ENCODE data around the gene NKX3-2.

GRCh38 chr4:13548984-13549546 is 4.8 kb upstream of the NKX3-2 start:
- no peak for TF ChIP-seq POLR2A (IDR thresholded peaks at IDR 0.05; ENCODE audit: low read depth, low read length)
- TF ChIP-seq POLR2AphosphoS5 (IDR thresholded peaks at IDR 0.05; ENCODE audit: low read depth, low read length): no peak

Measured in GM12892 (cell line).